CD4-positive, alpha-beta memory T cell (primary cell): ENCODE measurements around the gene ITPR2. TPM values are rescaled to one million over a fixed set of nuclear protein-coding genes. Genes with fewer than 3 reads are reported as not detected.
A peak's percentile ranks its signal among the peaks of the same experiment; 100 is the strongest.
"Not testable (repeated sequence)": the region's sequence is repeated elsewhere in the genome, so short reads cannot be mapped to it uniquely, and the experiment has no call there.

Experiments
- CTCF ChIA-PET: fragments of 350-600 bp; sonication (Branson Sonifier 250); formaldehyde crosslinking; loops from one replicate; lab custom pipeline; 2021; ENCODE audit warnings: inconsistent platforms; ENCODE audit not compliant: partially characterized antibody; lab: Charles Lee
- POLR2A ChIA-PET: fragments of 350-600 bp; sonication (Branson Sonifier 250); formaldehyde crosslinking; loops from one replicate; lab custom pipeline; 2021; ENCODE audit not compliant: partially characterized antibody; lab: Charles Lee
- DNase-seq, 5 donors: peaks; one replicate each; pipeline versions ENCODE4 v3.0.0 to v3.0.0-alpha.2; 2020 to 2022; ENCODE audit warnings: mixed read lengths in 1 of 5
- H3K27ac ChIP-seq: one replicate; pipeline ENCODE4 v1.7.0; 2013; ENCODE audit warnings: low read depth, low read length
- H3K27me3 ChIP-seq: 2 replicates; pipeline ENCODE4 v1.7.0; 2013; ENCODE audit warnings: mild to moderate bottlenecking, low read length, moderate library complexity; ENCODE audit not compliant: insufficient read depth
- H3K36me3 ChIP-seq: 2 replicates; pipeline ENCODE4 v1.7.0; 2013; ENCODE audit warnings: mild to moderate bottlenecking, low read length, moderate library complexity; ENCODE audit not compliant: insufficient read depth
- H3K4me1 ChIP-seq: 2 replicates; pipeline ENCODE4 v1.7.0; 2013; ENCODE audit warnings: mild to moderate bottlenecking, low read length, moderate library complexity; ENCODE audit not compliant: insufficient read depth
- H3K4me3 ChIP-seq, 2 donors: one replicate each; pipeline ENCODE4 v1.7.0; 2013; ENCODE audit warnings: low read length in 2 of 2, mild to moderate bottlenecking in 1 of 2
- H3K9me3 ChIP-seq, 2 donors: one replicate each; pipeline ENCODE4 v1.7.0; 2013; ENCODE audit warnings: low read length in 2 of 2, control low read depth in 1 of 2; ENCODE audit not compliant: control insufficient read depth in 1 of 2
- H3K27ac Mint-ChIP-seq, 7 donors: one replicate each; pipeline ENCODE4 v1.8.0; 2020 to 2021; ENCODE audit warnings: mixed read lengths in 7 of 7, mild to moderate bottlenecking in 6 of 7, inconsistent platforms in 3 of 7, moderate library complexity in 3 of 7
- H3K27me3 Mint-ChIP-seq, 2 donors: one replicate each; pipeline ENCODE4 v1.8.0; 2020 to 2021; ENCODE audit warnings: mixed read lengths in 2 of 2
- H3K36me3 Mint-ChIP-seq, 2 donors: one replicate each; pipeline ENCODE4 v1.8.0; 2020 to 2021; ENCODE audit warnings: mixed read lengths in 2 of 2, inconsistent platforms in 1 of 2, mild to moderate bottlenecking in 1 of 2
- H3K4me1 Mint-ChIP-seq, 4 donors: one replicate each; pipeline ENCODE4 v1.8.0; 2020 to 2021; ENCODE audit warnings: mixed read lengths in 4 of 4, mild to moderate bottlenecking in 1 of 4
- H3K4me3 Mint-ChIP-seq, 8 donors: one replicate each; pipeline ENCODE4 v1.8.0; 2020 to 2021; ENCODE audit warnings: mixed read lengths in 8 of 8, mild to moderate bottlenecking in 7 of 8, moderate library complexity in 6 of 8, inconsistent platforms in 3 of 8
- H3K9me3 Mint-ChIP-seq, 8 donors: one replicate each; pipeline ENCODE4 v1.8.0; 2020 to 2021; ENCODE audit warnings: mixed read lengths in 8 of 8, mild to moderate bottlenecking in 5 of 8, inconsistent platforms in 3 of 8, moderate library complexity in 1 of 8
- intact Hi-C: fragments of 100-400 bp; cut with micrococcal nuclease; formaldehyde crosslinking; loops from one replicate; pipeline ENCODE4 v1.15.1; 2023
- polyA plus RNA-seq, 2 donors: library from polyadenylated mRNA; unstranded; fragments of 300-500 nt; fragmentation: Illumina TruSeq; gene quantifications; one replicate each; pipeline ENCODE4 v1.2.3, GENCODE V29; 2021
- total RNA-seq, 2 experiments: library from RNA; stranded (reverse); gene quantifications; one replicate each; pipeline ENCODE4 v1.2.3, GENCODE V29; 2021

ITPR2 gene
- total and polyA plus RNA-seq, 4 experiments from 2014 or later: 4.7 to 55.6 (median 34.1) TPM

- Histone ChIP-seq H3K4me1 (no peaks in the 10 kb centered on the region), H3K36me3 (no peaks in the 10 kb centered on the region), H3K27ac (no peak overlapping the region), H3K4me3 (no peak overlapping the region), H3K27me3 (no peaks in the 10 kb centered on the region), H3K9me3 (no peaks in the 10 kb centered on the region)
- Mint-ChIP-seq H3K9me3 (peaks cover 0 to 1% (median 0%) of the 10 kb centered on the region in 8 donors), H3K36me3 (peaks cover 6 to 14% of the 10 kb centered on the region in 2 donors), H3K4me1 (no peaks in the 10 kb centered on the region), H3K27ac (peak overlapping the region in 1 of 7 donors; percentile 31), H3K27me3 (no peaks in the 10 kb centered on the region), H3K4me3 (no peak overlapping the region)
- no peak for DNase-seq
- intact Hi-C loops: no loop called here
- ChIA-PET CTCF (no interaction called here), POLR2A (interaction anchor here (0.6 kb wide), 1 partner anchor 513 kb away, joined by 3 read pairs; no protein-coding TSS in a partner anchor)
Observed at GRCh38 chr12:26609986-26610385, 223.0 kb downstream of the ITPR2 start.

- no peaks in the 10 kb centered on the region for H3K27me3 ChIP-seq
- POLR2A ChIA-PET: no interaction called here
- no peak overlapping the region for H3K27ac ChIP-seq
- H3K4me3 ChIP-seq: no peak overlapping the region
- Mint-ChIP-seq H3K36me3 (peaks cover 13 to 18% of the 10 kb centered on the region in 2 donors), H3K4me1 (no peaks in the 10 kb centered on the region), H3K27ac (peak overlapping the region in 1 of 7 donors; percentile 51), H3K4me3 (no peak overlapping the region), H3K9me3 (peaks cover 0 to 1% (median 0%) of the 10 kb centered on the region in 8 donors), H3K27me3 (no peaks in the 10 kb centered on the region)
- no peaks in the 10 kb centered on the region for H3K36me3 ChIP-seq
- CTCF ChIA-PET: no interaction called here
- DNase-seq: no peak
- H3K9me3 ChIP-seq: no peaks in the 10 kb centered on the region
- H3K4me1 ChIP-seq: no peaks in the 10 kb centered on the region
- intact Hi-C loops: no loop called here
Observed at GRCh38 chr12:26608706-26609105, 224.3 kb downstream of the ITPR2 start.

GRCh38 chr12:26608273-26608672 is 224.7 kb downstream of the ITPR2 start:
- no peak overlapping the region for H3K4me3 ChIP-seq

DNA sequence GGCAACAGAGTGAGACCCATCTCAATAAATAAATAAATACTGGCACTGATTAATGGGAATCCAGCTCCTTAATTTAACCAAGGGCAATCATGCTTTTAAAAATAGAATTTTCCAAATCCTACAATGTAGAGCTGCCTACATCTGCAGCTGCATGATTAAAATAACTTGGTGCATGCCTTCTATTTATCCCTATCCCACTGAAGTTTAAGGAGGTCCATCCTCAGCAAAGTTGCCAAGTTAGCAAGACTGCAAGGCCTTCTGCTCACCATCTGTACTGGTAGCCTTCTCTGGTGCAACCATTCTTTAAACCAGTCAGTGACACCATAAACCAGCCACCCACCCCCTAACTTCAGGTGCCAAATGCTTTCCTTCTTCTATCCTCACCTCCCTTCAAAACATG is 226.1 kb downstream of the ITPR2 start:
- ChIA-PET CTCF (no interaction called here), POLR2A (interaction anchor here (1.8 kb wide), 1 partner anchor 13 kb away, joined by 3 read pairs; no protein-coding TSS in a partner anchor)
- Histone ChIP-seq H3K36me3 (no peaks in the 10 kb centered on the region), H3K9me3 (no peaks in the 10 kb centered on the region), H3K4me1 (no peaks in the 10 kb centered on the region), H3K27me3 (no peaks in the 10 kb centered on the region), H3K4me3 (no peak overlapping the region), H3K27ac (no peak overlapping the region)
- intact Hi-C loops: no loop called here
- peaks cover 18 to 29% of the 10 kb centered on the region in 2 donors for H3K36me3 Mint-ChIP-seq
- H3K4me3 Mint-ChIP-seq: no peak overlapping the region
- H3K4me1 Mint-ChIP-seq: no peaks in the 10 kb centered on the region
- peaks cover 0 to 1% (median 0%) of the 10 kb centered on the region in 8 donors for H3K9me3 Mint-ChIP-seq
- DNase-seq: no peak
- no peaks in the 10 kb centered on the region for H3K27me3 Mint-ChIP-seq
- H3K27ac Mint-ChIP-seq: no peak overlapping the region

More at GRCh38 chr12:26608273-26608672, 224.7 kb downstream of the ITPR2 start:
- H3K27me3 ChIP-seq: no peaks in the 10 kb centered on the region
- intact Hi-C loops: no loop called here
- DNase-seq: no peak
- H3K4me1 Mint-ChIP-seq: no peaks in the 10 kb centered on the region
- no peaks in the 10 kb centered on the region for H3K27me3 Mint-ChIP-seq
- H3K36me3 Mint-ChIP-seq: peaks cover 16% of the 10 kb centered on the region in 2 donors
- H3K4me1 ChIP-seq: no peaks in the 10 kb centered on the region
- no peak overlapping the region for H3K4me3 Mint-ChIP-seq
- ChIA-PET CTCF (no interaction called here), POLR2A (no interaction called here)
- H3K27ac ChIP-seq: no peak overlapping the region
- H3K9me3 Mint-ChIP-seq: peaks cover 0 to 1% (median 0%) of the 10 kb centered on the region in 8 donors
- H3K36me3 ChIP-seq: no peaks in the 10 kb centered on the region
- no peaks in the 10 kb centered on the region for H3K9me3 ChIP-seq
- no peak overlapping the region for H3K27ac Mint-ChIP-seq

DNA sequence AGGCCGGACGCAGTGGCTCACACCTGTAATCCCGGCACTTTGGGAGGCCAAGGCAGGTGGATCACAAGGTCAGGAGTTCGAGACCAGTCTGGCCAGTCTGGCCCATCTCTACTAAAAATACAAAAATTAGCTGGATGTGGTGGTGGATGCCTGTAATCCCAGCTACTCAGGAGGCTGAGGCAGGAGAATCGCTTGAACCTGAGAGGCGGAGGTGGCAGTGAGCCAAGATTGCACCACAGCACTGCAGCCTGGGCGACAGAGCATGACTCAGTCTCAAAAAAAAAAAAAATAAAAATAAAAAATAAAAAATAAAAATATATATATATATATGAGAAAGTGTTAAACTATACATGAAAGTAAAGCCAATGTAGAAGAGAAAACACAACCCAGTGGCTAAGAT is 228.2 kb downstream of the ITPR2 start:
- H3K27ac ChIP-seq, H3K4me1 Mint-ChIP-seq, H3K27ac Mint-ChIP-seq, H3K27me3 Mint-ChIP-seq, H3K4me3 ChIP-seq, POLR2A ChIA-PET, H3K4me1 ChIP-seq, intact Hi-C loops, H3K9me3 Mint-ChIP-seq, CTCF ChIA-PET, H3K36me3 ChIP-seq, H3K9me3 ChIP-seq, DNase-seq, H3K4me3 Mint-ChIP-seq, H3K27me3 ChIP-seq: not testable (repeated sequence)
- H3K36me3 Mint-ChIP-seq: peaks cover 32 to 47% of the 10 kb centered on the region in 2 donors

DNA sequence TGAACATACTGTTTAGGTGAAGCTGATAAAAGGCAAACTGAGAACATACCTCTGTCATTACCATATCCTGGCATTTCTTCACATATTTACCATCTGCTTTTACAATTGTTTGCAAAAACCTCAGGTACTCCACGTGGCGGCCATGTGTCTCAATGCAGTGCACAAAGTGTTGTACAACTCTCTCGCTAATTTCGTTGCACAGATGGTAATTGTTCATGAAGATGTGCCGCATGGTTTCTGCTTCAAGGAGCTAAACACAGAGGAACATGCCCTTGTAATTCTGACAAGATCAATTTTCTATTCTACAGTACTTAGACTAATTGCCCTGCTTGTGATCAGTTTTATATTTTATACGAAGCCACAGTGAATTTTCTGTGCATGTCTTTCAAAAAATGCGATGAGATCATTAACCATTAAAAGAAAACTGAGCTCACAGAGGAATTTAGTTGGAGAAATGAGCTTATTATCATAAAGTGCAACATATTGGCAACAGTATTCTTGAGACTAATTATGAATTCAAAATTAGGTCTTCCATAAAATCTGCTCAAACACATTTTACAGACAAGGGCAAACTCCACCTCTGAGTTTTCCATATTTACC is 233.8 kb downstream of the ITPR2 start:
- H3K9me3 ChIP-seq: no peaks in the 10 kb centered on the region
- ChIA-PET POLR2A (no interaction called here), CTCF (no interaction called here)
- no peaks in the 10 kb centered on the region for H3K27me3 Mint-ChIP-seq
- H3K36me3 Mint-ChIP-seq: peaks cover 68 to 83% of the 10 kb centered on the region in 2 donors
- no peaks in the 10 kb centered on the region for H3K4me1 Mint-ChIP-seq
- no peaks in the 10 kb centered on the region for H3K27me3 ChIP-seq
- no peak overlapping the region for H3K4me3 Mint-ChIP-seq
- H3K4me3 ChIP-seq: no peak overlapping the region
- intact Hi-C loops: no loop called here
- H3K36me3 ChIP-seq: no peaks in the 10 kb centered on the region
- no peak overlapping the region for H3K27ac Mint-ChIP-seq
- peaks cover 0 to 8% (median 0%) of the 10 kb centered on the region in 8 donors for H3K9me3 Mint-ChIP-seq
- H3K4me1 ChIP-seq: no peaks in the 10 kb centered on the region
- no peak for DNase-seq
- H3K27ac ChIP-seq: no peak overlapping the region

DNA sequence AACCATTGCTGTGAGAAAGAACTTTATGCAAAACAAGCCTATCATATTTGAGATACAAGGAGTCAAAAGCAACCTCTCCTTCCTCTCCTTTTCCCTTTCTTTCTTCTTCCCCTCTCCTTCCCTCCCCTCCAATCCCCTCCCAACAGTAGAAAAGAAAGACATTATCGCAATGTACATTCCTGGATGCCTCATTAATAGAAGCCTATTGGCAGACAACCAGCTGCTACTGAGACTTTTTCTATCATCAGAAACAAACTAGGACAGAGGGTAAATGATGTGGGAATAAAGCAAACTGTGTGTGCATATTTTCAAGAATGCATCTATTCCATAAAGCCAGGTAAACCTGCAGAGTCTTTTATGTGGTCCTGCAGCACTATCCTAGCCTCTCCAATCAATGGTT is 237.2 kb downstream of the ITPR2 start:
- CTCF ChIA-PET: interaction anchor here (0.7 kb wide), 1 partner anchor 497 kb away, joined by 4 read pairs; no protein-coding TSS in a partner anchor
- Mint-ChIP-seq H3K27ac (no peak overlapping the region), H3K4me1 (no peaks in the 10 kb centered on the region), H3K36me3 (peaks cover 77 to 81% of the 10 kb centered on the region in 2 donors), H3K4me3 (no peak overlapping the region), H3K27me3 (no peaks in the 10 kb centered on the region), H3K9me3 (peaks cover 0 to 8% (median 0%) of the 10 kb centered on the region in 8 donors)
- no peaks in the 10 kb centered on the region for H3K9me3 ChIP-seq
- no peak for DNase-seq
- H3K4me3 ChIP-seq: no peak overlapping the region
- H3K4me1 ChIP-seq: no peaks in the 10 kb centered on the region
- intact Hi-C loops: no loop called here
- no peaks in the 10 kb centered on the region for H3K36me3 ChIP-seq
- H3K27me3 ChIP-seq: no peaks in the 10 kb centered on the region
- no peak overlapping the region for H3K27ac ChIP-seq
- POLR2A ChIA-PET: no interaction called here
